ENCODE data around the gene FMR1.

The FMR1 gene

GRCh38 chrX:147935156-147935758 lies 23.5 kb downstream of the FMR1 start:
- no peak for DNase-seq (ENCODE audit: low spot score)
- Histone ChIP-seq H3K4me3 (no peak overlapping the region), H3K27ac (no peak overlapping the region)
- TF ChIP-seq CTCF (IDR thresholded peaks at IDR 0.05): no peak

GRCh38 chrX:147945286-147945685 lies 33.6 kb downstream of the FMR1 start:
- H3K4me3 ChIP-seq: no peak overlapping the region
- TF ChIP-seq CTCF (IDR thresholded peaks at IDR 0.05): no peak
- DNase-seq (ENCODE audit: low spot score): no peak
- H3K27ac ChIP-seq: no peak overlapping the region

GRCh38 chrX:147948531-147948930 lies 36.8 kb downstream of the FMR1 start:
- TF ChIP-seq CTCF (IDR thresholded peaks at IDR 0.05): no peak
- no peak overlapping the region for H3K27ac ChIP-seq
- DNase-seq (ENCODE audit: low spot score): no peak
- no peak overlapping the region for H3K4me3 ChIP-seq

GRCh38 chrX:147950352-147950751 lies 38.6 kb downstream of the FMR1 start:
- no peak for TF ChIP-seq CTCF (IDR thresholded peaks at IDR 0.05)
- DNase-seq (ENCODE audit: low spot score): no peak
- H3K27ac ChIP-seq: no peak overlapping the region
- H3K4me3 ChIP-seq: no peak overlapping the region

GRCh38 chrX:147953976-147954375 lies 42.3 kb downstream of the FMR1 start:
- DNase-seq (ENCODE audit: low spot score): peak; percentile 35
- no peak for TF ChIP-seq CTCF (IDR thresholded peaks at IDR 0.05)

GRCh38 chrX:147957291-147957690 lies 45.6 kb downstream of the FMR1 start:
- no peak overlapping the region for H3K27ac ChIP-seq
- H3K4me3 ChIP-seq: no peak overlapping the region
- no peak for DNase-seq (ENCODE audit: low spot score)
- no peak for TF ChIP-seq CTCF (IDR thresholded peaks at IDR 0.05)

More at GRCh38 chrX:147953976-147954375, 42.3 kb downstream of the FMR1 start:
- H3K4me3 ChIP-seq: no peak overlapping the region
- no peak overlapping the region for H3K27ac ChIP-seq

GRCh38 chrX:147958291-147958690 lies 46.6 kb downstream of the FMR1 start:
- Histone ChIP-seq H3K4me3 (no peak overlapping the region), H3K27ac (no peak overlapping the region)
- DNase-seq (ENCODE audit: low spot score): no peak
- no peak for TF ChIP-seq CTCF (IDR thresholded peaks at IDR 0.05)
